Loucy (cell line): Measurements from ENCODE around the gene HIVEP1.

Experiments
- H2AFZ ChIP-seq: fragments of 200-600 bp; sonication (generic); 2 replicates; pipeline ENCODE4 v1.6.0; 2016; ENCODE audit warnings: antibody characterized with exemption, mild to moderate bottlenecking, low read length, moderate library complexity
- H3F3A ChIP-seq: fragments of 200-600 bp; 2 replicates; pipeline ENCODE4 v1.6.0; 2016; ENCODE audit warnings: antibody characterized with exemption, low read depth, mild to moderate bottlenecking
- H3K27me3 ChIP-seq: fragments of 200-600 bp; sonication (generic); 2 replicates; pipeline ENCODE4 v1.6.1; 2014; ENCODE audit warnings: low read length, mild to moderate bottlenecking; ENCODE audit not compliant: insufficient read depth, poor library complexity, severe bottlenecking
- H3K36me3 ChIP-seq: fragments of 200-600 bp; sonication (generic); 2 replicates; pipeline ENCODE4 v1.6.1; 2016; ENCODE audit warnings: low read length; ENCODE audit not compliant: insufficient read depth
- H3K4me1 ChIP-seq: fragments of 200-600 bp; sonication (generic); 2 replicates; pipeline ENCODE4 v1.5.1; 2014; ENCODE audit warnings: low read length, mild to moderate bottlenecking; ENCODE audit not compliant: insufficient read depth, poor library complexity, severe bottlenecking
- H3K4me2 ChIP-seq: fragments of 200-600 bp; sonication (generic); 2 replicates; pipeline ENCODE4 v1.6.0; 2014; ENCODE audit warnings: antibody characterized with exemption, low read length, low read depth, mild to moderate bottlenecking; ENCODE audit not compliant: poor library complexity, severe bottlenecking
- H3K4me3 ChIP-seq: fragments of 200-600 bp; sonication (generic); 2 replicates; pipeline ENCODE4 v1.5.1; 2014; ENCODE audit warnings: low read length, mild to moderate bottlenecking, mixed read lengths; ENCODE audit not compliant: poor library complexity, severe bottlenecking
- H3K79me2 ChIP-seq: fragments of 200-600 bp; sonication (generic); 2 replicates; pipeline ENCODE4 v1.6.1; 2014; ENCODE audit warnings: low read length; ENCODE audit not compliant: insufficient read depth
- H3K9ac ChIP-seq: fragments of 200-600 bp; sonication (generic); 2 replicates; pipeline ENCODE4 v1.6.0; 2014; ENCODE audit warnings: mild to moderate bottlenecking, low read depth, low read length, moderate library complexity; ENCODE audit not compliant: poor library complexity, severe bottlenecking
- H3K9me2 ChIP-seq: fragments of 200-600 bp; sonication (generic); replicated peaks from 2 replicates; pipeline ENCODE4 v1.6.1; 2016; ENCODE audit warnings: low read depth, low read length, mixed read lengths
- H3K9me3 ChIP-seq: fragments of 200-600 bp; sonication (generic); 2 replicates; pipeline ENCODE4 v1.6.1; 2014; ENCODE audit warnings: mild to moderate bottlenecking, antibody characterized with exemption, low read length, low read depth; ENCODE audit not compliant: insufficient read depth
- H4K20me1 ChIP-seq: fragments of 200-600 bp; sonication (generic); 2 replicates; pipeline ENCODE4 v1.6.0; 2014; ENCODE audit warnings: antibody characterized with exemption, low read length, mild to moderate bottlenecking; ENCODE audit not compliant: insufficient read depth, poor library complexity, severe bottlenecking
- EZH2phosphoT487 ChIP-seq: fragments of 200-600 bp; IDR thresholded peaks from 2 replicates; pipeline ENCODE4 v1.6.1; 2018; ENCODE audit warnings: antibody characterized with exemption, mild to moderate bottlenecking, moderate library complexity, borderline replicate concordance
- TF ChIP-seq, protein P1 (sequence below): fragments of 200-600 bp; sonication (generic); conservative IDR thresholded peaks from 2 replicates; pipeline ENCODE4 v1.5.1; 2014; ENCODE audit warnings: mild to moderate bottlenecking, antibody characterized with exemption, low read length

HIVEP1 gene

GRCh38 chr6:12134581-12134980 lies 122.5 kb downstream of the HIVEP1 start:
- Histone ChIP-seq H3K4me1 (peaks cover 21% of the 10 kb centered on the region), H3K4me3 (no peak overlapping the region), H3K9me2 (no peaks in the 10 kb centered on the region), H3K4me2 (no peak overlapping the region), H3K9me3 (no peaks in the 10 kb centered on the region), H3K79me2 (no peaks in the 10 kb centered on the region), H3K27me3 (no peaks in the 10 kb centered on the region), H4K20me1 (no peaks in the 10 kb centered on the region), H3F3A (no peaks in the 10 kb centered on the region), H2AFZ (no peak overlapping the region), H3K36me3 (peaks cover 4% of the 10 kb centered on the region; the same call in 1 of the 2 replicates), H3K9ac (no peak overlapping the region)
- no peak for TF ChIP-seq EZH2phosphoT487
- TF ChIP-seq, protein P1, sequence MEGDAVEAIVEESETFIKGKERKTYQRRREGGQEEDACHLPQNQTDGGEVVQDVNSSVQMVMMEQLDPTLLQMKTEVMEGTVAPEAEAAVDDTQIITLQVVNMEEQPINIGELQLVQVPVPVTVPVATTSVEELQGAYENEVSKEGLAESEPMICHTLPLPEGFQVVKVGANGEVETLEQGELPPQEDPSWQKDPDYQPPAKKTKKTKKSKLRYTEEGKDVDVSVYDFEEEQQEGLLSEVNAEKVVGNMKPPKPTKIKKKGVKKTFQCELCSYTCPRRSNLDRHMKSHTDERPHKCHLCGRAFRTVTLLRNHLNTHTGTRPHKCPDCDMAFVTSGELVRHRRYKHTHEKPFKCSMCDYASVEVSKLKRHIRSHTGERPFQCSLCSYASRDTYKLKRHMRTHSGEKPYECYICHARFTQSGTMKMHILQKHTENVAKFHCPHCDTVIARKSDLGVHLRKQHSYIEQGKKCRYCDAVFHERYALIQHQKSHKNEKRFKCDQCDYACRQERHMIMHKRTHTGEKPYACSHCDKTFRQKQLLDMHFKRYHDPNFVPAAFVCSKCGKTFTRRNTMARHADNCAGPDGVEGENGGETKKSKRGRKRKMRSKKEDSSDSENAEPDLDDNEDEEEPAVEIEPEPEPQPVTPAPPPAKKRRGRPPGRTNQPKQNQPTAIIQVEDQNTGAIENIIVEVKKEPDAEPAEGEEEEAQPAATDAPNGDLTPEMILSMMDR = no peak

DNA sequence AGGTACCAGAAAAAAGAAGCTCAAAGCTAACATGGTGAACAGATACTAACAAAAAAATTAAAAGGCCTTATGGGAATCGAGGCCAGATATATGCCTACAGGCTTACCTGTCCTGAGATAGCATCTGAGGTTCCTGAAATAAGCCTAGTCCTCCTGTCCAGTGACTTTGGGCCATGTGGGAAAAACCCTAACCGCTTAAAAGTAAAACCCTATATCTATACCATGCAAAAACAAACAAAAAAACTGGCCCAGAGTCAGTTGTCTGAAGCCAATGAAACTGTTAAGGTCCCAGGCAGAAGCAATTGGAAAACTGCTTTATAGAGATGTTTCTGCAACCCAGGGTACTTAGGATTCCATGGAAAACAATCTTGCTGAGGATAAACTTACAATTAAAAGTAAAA lies 122.9 kb downstream of the HIVEP1 start:
- Histone ChIP-seq H3K79me2 (no peaks in the 10 kb centered on the region), H4K20me1 (no peaks in the 10 kb centered on the region), H3F3A (no peaks in the 10 kb centered on the region), H3K9me3 (no peaks in the 10 kb centered on the region), H3K27me3 (no peaks in the 10 kb centered on the region), H3K4me2 (no peak overlapping the region), H3K36me3 (peaks cover 8% of the 10 kb centered on the region; the same call in 1 of the 2 replicates), H3K9ac (no peak overlapping the region), H3K9me2 (no peaks in the 10 kb centered on the region), H3K4me1 (peaks cover 21% of the 10 kb centered on the region), H2AFZ (no peak overlapping the region), H3K4me3 (no peak overlapping the region)
- TF ChIP-seq, protein P1 = no peak
- no peak for TF ChIP-seq EZH2phosphoT487

DNA sequence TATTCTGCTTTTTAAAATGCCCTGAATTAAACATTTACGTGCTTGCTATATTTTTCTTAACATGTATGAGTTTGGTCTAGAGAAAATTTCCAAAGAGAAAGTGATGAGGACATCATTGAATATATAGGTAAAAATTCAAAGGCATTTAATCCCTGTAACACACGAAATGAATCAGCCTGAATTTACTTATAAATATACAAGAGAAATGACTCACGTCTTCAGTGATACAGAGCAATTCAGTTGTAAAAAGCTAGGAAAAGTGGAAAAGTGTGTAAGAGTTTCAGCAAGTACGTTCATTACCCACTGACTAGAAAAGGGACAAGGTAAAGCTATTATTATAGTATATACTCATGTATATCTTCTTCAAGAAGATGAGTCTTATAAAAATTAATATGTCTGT lies 124.8 kb downstream of the HIVEP1 start:
- Histone ChIP-seq H3K4me2 (no peak overlapping the region), H3F3A (no peaks in the 10 kb centered on the region), H4K20me1 (no peaks in the 10 kb centered on the region), H3K9me3 (no peaks in the 10 kb centered on the region), H2AFZ (no peak overlapping the region), H3K4me3 (no peak overlapping the region), H3K4me1 (peaks cover 21% of the 10 kb centered on the region), H3K9me2 (no peaks in the 10 kb centered on the region), H3K9ac (no peak overlapping the region), H3K36me3 (peaks cover 14% of the 10 kb centered on the region; the same call in 1 of the 2 replicates), H3K79me2 (no peaks in the 10 kb centered on the region), H3K27me3 (no peaks in the 10 kb centered on the region)
- no peak for TF ChIP-seq EZH2phosphoT487
- TF ChIP-seq, protein P1 = no peak
